Gastrocnemius medialis (tissue), 4 donors: Measurements from ENCODE around the gene C22orf15. TPM values are rescaled to one million over a fixed set of nuclear protein-coding genes. Genes with fewer than 3 reads are reported as not detected.

Source experiments
- ATAC-seq, 2 donors: fragments of 150-250 bp; one replicate each; pipeline ENCODE4 v1.9.1; 2016
- DNase-seq, 2 donors: peaks; one replicate each; pipeline ENCODE4 v3.0.0-alpha.2; 2019
- H3K27ac ChIP-seq, 4 donors: fragments of 200-600 bp; sonication (generic); 1 replicate in 1 of 4; 2 replicates in 3 of 4; pipeline ENCODE4 v1.5.1; 2016 to 2018; ENCODE audit warnings: mild to moderate bottlenecking in 2 of 4, moderate library complexity in 1 of 4
- H3K27me3 ChIP-seq, 3 donors: fragments of 200-600 bp; sonication (generic) in 2 of 3; 1 replicate in 1 of 3; 2 replicates in 2 of 3; pipeline versions ENCODE4 v1.5.1 to v1.6.0; 2016 to 2019; ENCODE audit warnings: mild to moderate bottlenecking in 1 of 3, moderate library complexity in 1 of 3
- H3K36me3 ChIP-seq, 2 donors: fragments of 200-600 bp; sonication (generic) in 1 of 2; one replicate each; pipeline ENCODE4 v1.5.1; 2017 to 2018
- H3K4me1 ChIP-seq, 2 donors: fragments of 200-600 bp; sonication (generic) in 1 of 2; one replicate each; pipeline ENCODE4 v1.5.1; 2016 to 2017; ENCODE audit warnings: mild to moderate bottlenecking in 2 of 2
- H3K4me3 ChIP-seq, 4 donors: fragments of 200-600 bp; sonication (generic) in 3 of 4; 1 replicate in 1 of 4; 2 replicates in 3 of 4; pipeline ENCODE4 v1.5.1; 2016 to 2019; ENCODE audit warnings: mild to moderate bottlenecking in 2 of 4
- H3K9me3 ChIP-seq, 3 donors: fragments of 200-600 bp; sonication (generic) in 2 of 3; 1 replicate in 1 of 3; 2 replicates in 2 of 3; pipeline ENCODE4 v1.5.1; 2016 to 2019
- POLR2A ChIP-seq, 2 donors: fragments of 450-650 bp; IDR thresholded peaks; one replicate each; pipeline ENCODE4 v1.6.1; 2017; ENCODE audit warnings: antibody characterized with exemption in 2 of 2, mild to moderate bottlenecking in 2 of 2, moderate library complexity in 2 of 2
- in situ Hi-C, 4 donors: fragments of 200-750 bp; cut with MboI; loops; one replicate each; pipeline versions ENCODE4 v1.15.0 to v1.8.0; 2017; ENCODE audit warnings: low sequenced_read_pairs in 4 of 4
- intact Hi-C: fragments of 100-400 bp; cut with DNase I; formaldehyde crosslinking; loops from one replicate; pipeline ENCODE4 v1.15.1; 2023; ENCODE audit warnings: low total_unique reads
- total RNA-seq, 4 donors: library from RNA; depleted of rRNA; stranded (reverse); fragments of >200 nt; gene quantifications; one replicate each; pipeline versions ENCODE4 v1.1.0 to v1.2.3, GENCODE V29; 2016
- TF ChIP-seq, protein P1 (sequence below), 5 experiments: fragments of 450-650 bp in 3 of 5; fragments of 200-600 bp in 2 of 5; sonication (generic) in 2 of 5; IDR thresholded peaks in 4 of 5; conservative IDR thresholded peaks in 1 of 5; 1 replicate in 4 of 5; 2 replicates in 1 of 5; pipeline ENCODE4 v1.5.1; 2016 to 2019; ENCODE audit warnings: antibody characterized with exemption in 5 of 5, mild to moderate bottlenecking in 3 of 5, moderate library complexity in 3 of 5

C22orf15 gene
- total RNA-seq, 4 donors from 2014 or later = not detected

DNA sequence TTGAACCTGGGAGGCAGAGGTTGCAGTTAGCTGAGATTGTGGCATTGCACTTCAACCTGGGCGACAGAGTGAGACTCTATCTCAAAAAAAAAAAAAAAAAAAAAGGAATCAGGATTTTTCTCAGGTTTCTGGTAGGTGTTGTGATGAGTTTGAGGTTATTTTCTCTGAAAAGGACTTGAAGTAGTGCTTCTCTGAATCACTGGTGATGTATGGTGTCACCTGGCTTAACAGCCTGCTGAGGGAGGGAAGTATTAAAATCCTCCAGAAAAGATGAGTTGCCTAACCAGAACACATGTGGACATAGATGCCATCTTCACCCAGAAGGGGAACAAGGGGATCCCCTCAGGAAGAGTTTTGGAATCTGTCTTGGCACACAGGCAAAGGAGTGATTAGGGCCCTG, 44.0 kb downstream of the C22orf15 start:
- no peaks in the 10 kb centered on the region for H3K4me1 ChIP-seq
- peaks cover 0 to 69% of the 10 kb centered on the region in 2 donors for H3K36me3 ChIP-seq
- no peak for DNase-seq
- no peak overlapping the region for H3K4me3 ChIP-seq
- H3K27me3 ChIP-seq = no peaks in the 10 kb centered on the region
- H3K27ac ChIP-seq = no peak overlapping the region
- intact Hi-C loops = no loop called here
- H3K9me3 ChIP-seq = no peaks in the 10 kb centered on the region
- ATAC-seq = no peak
- TF ChIP-seq POLR2A (IDR thresholded peaks at IDR 0.05) = no peak
- TF ChIP-seq, protein P1, sequence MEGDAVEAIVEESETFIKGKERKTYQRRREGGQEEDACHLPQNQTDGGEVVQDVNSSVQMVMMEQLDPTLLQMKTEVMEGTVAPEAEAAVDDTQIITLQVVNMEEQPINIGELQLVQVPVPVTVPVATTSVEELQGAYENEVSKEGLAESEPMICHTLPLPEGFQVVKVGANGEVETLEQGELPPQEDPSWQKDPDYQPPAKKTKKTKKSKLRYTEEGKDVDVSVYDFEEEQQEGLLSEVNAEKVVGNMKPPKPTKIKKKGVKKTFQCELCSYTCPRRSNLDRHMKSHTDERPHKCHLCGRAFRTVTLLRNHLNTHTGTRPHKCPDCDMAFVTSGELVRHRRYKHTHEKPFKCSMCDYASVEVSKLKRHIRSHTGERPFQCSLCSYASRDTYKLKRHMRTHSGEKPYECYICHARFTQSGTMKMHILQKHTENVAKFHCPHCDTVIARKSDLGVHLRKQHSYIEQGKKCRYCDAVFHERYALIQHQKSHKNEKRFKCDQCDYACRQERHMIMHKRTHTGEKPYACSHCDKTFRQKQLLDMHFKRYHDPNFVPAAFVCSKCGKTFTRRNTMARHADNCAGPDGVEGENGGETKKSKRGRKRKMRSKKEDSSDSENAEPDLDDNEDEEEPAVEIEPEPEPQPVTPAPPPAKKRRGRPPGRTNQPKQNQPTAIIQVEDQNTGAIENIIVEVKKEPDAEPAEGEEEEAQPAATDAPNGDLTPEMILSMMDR (IDR thresholded peaks at IDR 0.05 in 4 of 5, conservative IDR thresholded peaks at IDR 0.05 in 1 of 5) = no peak
- in situ Hi-C loops = no loop called here

DNA sequence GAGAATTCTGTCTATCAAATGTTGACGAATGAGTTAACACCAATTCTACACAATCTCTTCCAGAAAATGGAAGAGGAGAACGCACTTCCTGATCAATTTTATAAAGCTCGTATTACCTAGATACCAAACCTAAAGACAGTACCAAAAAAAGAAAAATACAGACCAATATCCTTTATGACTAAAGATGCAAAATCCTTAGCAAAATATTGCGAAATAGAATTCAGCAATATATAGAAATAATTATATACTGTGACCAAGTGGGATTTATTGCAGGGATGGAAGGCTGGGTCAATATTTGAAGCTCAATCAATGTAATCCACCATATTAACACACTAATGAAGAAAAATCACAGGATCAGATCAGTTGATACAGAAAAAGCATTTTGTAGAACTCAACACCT, 49.6 kb downstream of the C22orf15 start:
- no peak for ATAC-seq
- intact Hi-C loops = no loop called here
- peaks cover 0 to 47% of the 10 kb centered on the region in 2 donors for H3K36me3 ChIP-seq
- DNase-seq = no peak
- H3K4me1 ChIP-seq = no peaks in the 10 kb centered on the region
- no peak overlapping the region for H3K27ac ChIP-seq
- no peak overlapping the region for H3K4me3 ChIP-seq
- TF ChIP-seq, protein P1 (IDR thresholded peaks at IDR 0.05 in 4 of 5, conservative IDR thresholded peaks at IDR 0.05 in 1 of 5) = no peak
- no peak for TF ChIP-seq POLR2A (IDR thresholded peaks at IDR 0.05)
- no peaks in the 10 kb centered on the region for H3K27me3 ChIP-seq
- H3K9me3 ChIP-seq = no peaks in the 10 kb centered on the region
- in situ Hi-C loops = no loop called here

Other genes starting within 250 kb of the C22orf15 start
- not detected for gene IGLL1, start 182.7 kb upstream of the C22orf15 start, total RNA-seq
- not detected for gene DRICH1, start 130.7 kb upstream of the C22orf15 start, total RNA-seq
- gene RGL4, start 72.0 kb upstream of the C22orf15 start, total RNA-seq = 1 to 10 TPM in 1 of 4 donors, under 1 TPM in 1, not detected in 2; 0.09 to 1.9 TPM
- gene ZNF70, start 11.9 kb upstream of the C22orf15 start, total RNA-seq = 1 to 10 TPM; 3.1 to 6.3 (median 4.2) TPM
- gene VPREB3, start 8.6 kb upstream of the C22orf15 start, total RNA-seq = 1 to 10 TPM in 1 of 4 donors, not detected in 3; 1.1 TPM
- 100 to 1,000 TPM; 157 to 290 (median 181) TPM for gene CHCHD10, start 5.0 kb downstream of the C22orf15 start, total RNA-seq
- 1 to 10 TPM in 2 of 4 donors, under 1 TPM in 1, not detected in 1; 0.91 to 3.6 (median 1.4) TPM for gene MMP11, start 9.9 kb downstream of the C22orf15 start, total RNA-seq
- 10 to 100 TPM; 37.8 to 65.6 (median 55.2) TPM for gene SMARCB1, start 24.0 kb downstream of the C22orf15 start, total RNA-seq
- gene DERL3, start 76.0 kb downstream of the C22orf15 start, total RNA-seq = 1 to 10 TPM in 3 of 4 donors, under 1 TPM in 1; 0.72 to 1.5 (median 1.3) TPM
- gene SLC2A11, start 94.9 kb downstream of the C22orf15 start, total RNA-seq = 10 to 100 TPM in 1 of 4 donors, 1 to 10 TPM in 3; 2.4 to 19.0 (median 6.2) TPM
- 100 to 1,000 TPM in 3 of 4 donors, 10 to 100 TPM in 1; 78.1 to 145 (median 129) TPM for gene MIF, start 131.4 kb downstream of the C22orf15 start, total RNA-seq
- 1 to 10 TPM; 1.4 to 7.2 (median 5.1) TPM for gene GSTT2B, start 198.2 kb downstream of the C22orf15 start, total RNA-seq
- 1 to 10 TPM in 1 of 4 donors, under 1 TPM in 1, not detected in 2; 0.88 to 1.1 TPM for gene DDTL, start 203.9 kb downstream of the C22orf15 start, total RNA-seq
- gene DDT, start 211.5 kb downstream of the C22orf15 start, total RNA-seq = 100 to 1,000 TPM in 3 of 4 donors, 10 to 100 TPM in 1; 98.1 to 134 (median 107) TPM
- 1 to 10 TPM in 1 of 4 donors, not detected in 3; 1.6 TPM for gene GSTT2, start 217.1 kb downstream of the C22orf15 start, total RNA-seq
- not detected for gene GSTT4, start 242.5 kb downstream of the C22orf15 start, total RNA-seq
- 10 to 100 TPM; 18.8 to 31.5 (median 22.4) TPM for gene CABIN1, start 248.3 kb downstream of the C22orf15 start, total RNA-seq